Liver (tissue), 9 donors: ENCODE data around the gene REEP3. TPM values are rescaled to one million over a fixed set of nuclear protein-coding genes. Genes with fewer than 3 reads are reported as not detected.
A peak's percentile ranks its signal among the peaks of the same experiment; 100 is the strongest.

Source experiments
- DNase-seq: peaks from one replicate; pipeline ENCODE4 v3.0.0-alpha.2; 2017; ENCODE audit warnings: low spot score
- H3K27ac ChIP-seq, 2 donors: one replicate each; pipeline ENCODE4 v1.7.0; 2013; ENCODE audit warnings: inconsistent platforms in 2 of 2, low read length in 2 of 2, control low read depth in 1 of 2, low read depth in 1 of 2, mild to moderate bottlenecking in 1 of 2
- H3K27me3 ChIP-seq, 4 donors: one replicate each; pipeline versions ENCODE4 v1.6.1 to v1.7.0; 2013; ENCODE audit warnings: low read length in 3 of 4, inconsistent platforms in 1 of 4, mild to moderate bottlenecking in 1 of 4, moderate library complexity in 1 of 4; ENCODE audit not compliant: control insufficient read depth in 4 of 4, insufficient read depth in 4 of 4
- H3K36me3 ChIP-seq, 4 donors: one replicate each; pipeline versions ENCODE4 v1.6.1 to v1.7.0; 2013; ENCODE audit warnings: low read length in 3 of 4, mild to moderate bottlenecking in 3 of 4, low read depth in 1 of 4, moderate library complexity in 1 of 4; ENCODE audit not compliant: control insufficient read depth in 4 of 4, insufficient read depth in 3 of 4
- H3K4me1 ChIP-seq, 4 donors: one replicate each; pipeline versions ENCODE4 v1.6.1 to v1.7.0; 2013; ENCODE audit warnings: low read length in 3 of 4, mild to moderate bottlenecking in 3 of 4, moderate library complexity in 1 of 4; ENCODE audit not compliant: control insufficient read depth in 4 of 4, insufficient read depth in 4 of 4
- H3K4me3 ChIP-seq, 3 donors: one replicate each; pipeline versions ENCODE4 v1.6.1 to v1.7.0; 2013; ENCODE audit warnings: low read length in 3 of 3, control low read depth in 1 of 3, low read depth in 1 of 3, mild to moderate bottlenecking in 1 of 3
- H3K9ac ChIP-seq, 2 donors: one replicate each; pipeline ENCODE4 v1.7.0; 2013; ENCODE audit warnings: low read length in 2 of 2, mild to moderate bottlenecking in 2 of 2, moderate library complexity in 2 of 2, control low read depth in 1 of 2, low read depth in 1 of 2
- H3K9me3 ChIP-seq, 4 donors: one replicate each; pipeline versions ENCODE4 v1.6.1 to v1.7.0; 2013; ENCODE audit warnings: low read length in 3 of 4; ENCODE audit not compliant: control insufficient read depth in 4 of 4
- CTCF ChIP-seq: fragments of 150-350 bp; IDR thresholded peaks from 2 replicates; pipeline ENCODE4 v1.5.1; 2017; ENCODE audit warnings: improper control_type of control experiment, low read depth, low read length; ENCODE audit not compliant: missing input control
- EGR1 ChIP-seq, 2 donors: IDR thresholded peaks; 2 replicates each; pipeline ENCODE4 v1.6.1; 2016 to 2018; ENCODE audit warnings: antibody characterized with exemption in 2 of 2, low read depth in 2 of 2
- HNF4A ChIP-seq, 2 donors: conservative IDR thresholded peaks; 2 replicates each; pipeline ENCODE4 v1.6.1; 2016; ENCODE audit warnings: antibody characterized with exemption in 2 of 2, mild to moderate bottlenecking in 2 of 2
- HNF4G ChIP-seq: IDR thresholded peaks from 2 replicates; pipeline ENCODE4 v1.6.1; 2016; ENCODE audit warnings: antibody characterized with exemption
- SP1 ChIP-seq: IDR thresholded peaks from 2 replicates; pipeline ENCODE4 v1.6.1; 2018; ENCODE audit warnings: antibody characterized with exemption, mild to moderate bottlenecking
- YY1 ChIP-seq: IDR thresholded peaks from 2 replicates; pipeline ENCODE4 v1.6.1; 2016; ENCODE audit warnings: antibody characterized with exemption, mild to moderate bottlenecking
- WGBS: extraction: QIAGEN DNeasy Blood & Tissue Kit; methylation state at CpG from one replicate; pipeline ENCODE4 v1.1.7; 2013; 5-methylcytosine and 5-hydroxymethylcytosine counted together
- polyA plus RNA-seq, 2 donors: library from polyadenylated mRNA; stranded (reverse) in 1 of 2; unstranded in 1 of 2; fragments of 200-250 nt in 1 of 2; fragments of >200 nt in 1 of 2; fragmentation: Nextera tagmentation in 1 of 2; extraction: Ambion mirVana in 1 of 2; gene quantifications; one replicate each; pipeline versions ENCODE4 v1.2.1 to v1.2.3, GENCODE V29; 2013 to 2015
- total RNA-seq, 2 donors: library from RNA; depleted of rRNA; stranded (reverse); fragments of >200 nt; gene quantifications; one replicate each; pipeline ENCODE4 v1.2.3, GENCODE V29; 2014
- TF ChIP-seq, protein P1 (sequence below): IDR thresholded peaks from 2 replicates; pipeline ENCODE4 v1.6.1; 2016; ENCODE audit warnings: antibody characterized with exemption
- TF ChIP-seq, protein P2 (sequence below): IDR thresholded peaks from 2 replicates; pipeline ENCODE4 v1.6.1; 2016; ENCODE audit warnings: antibody characterized with exemption, mild to moderate bottlenecking
- donor health status: healthy.
- donor health status: healthy.
- donor health status: healthy.
- donor health status: healthy.
- donor health status: healthy.

The REEP3 gene
- total and polyA plus RNA-seq, 4 donors = 7.9 to 26.9 (median 18.2) TPM

GRCh38 chr10:63630931-63631680 is 109.9 kb downstream of the REEP3 start:
- WGBS = 20% methylated on average over 19 of the region's 19 CpGs

DNA sequence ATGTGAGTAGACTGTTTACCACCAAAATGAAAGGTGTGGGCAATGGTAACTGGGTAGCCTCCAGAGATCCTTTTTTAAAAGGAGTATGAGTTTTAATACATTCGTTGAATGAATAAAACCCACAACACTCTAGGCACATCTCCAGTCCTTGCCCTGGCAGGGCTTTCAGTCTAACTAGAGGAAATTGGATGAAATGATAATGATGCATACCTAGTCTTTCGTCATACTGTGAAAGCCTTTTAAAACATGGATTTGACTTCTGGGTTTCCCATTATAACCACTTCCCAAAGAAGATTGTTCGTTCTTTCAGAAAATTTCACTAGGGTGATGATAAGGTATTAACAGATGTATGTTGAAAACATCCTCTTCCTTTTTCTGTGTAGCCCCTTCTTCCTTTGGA is 110.8 kb downstream of the REEP3 start:
- WGBS = 49% methylated on average over 3 of the region's 3 CpGs
- TF ChIP-seq, protein P1, sequence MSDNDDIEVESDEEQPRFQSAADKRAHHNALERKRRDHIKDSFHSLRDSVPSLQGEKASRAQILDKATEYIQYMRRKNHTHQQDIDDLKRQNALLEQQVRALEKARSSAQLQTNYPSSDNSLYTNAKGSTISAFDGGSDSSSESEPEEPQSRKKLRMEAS = no peak
- TF ChIP-seq HNF4G (no peak), HNF4A (conservative IDR thresholded peaks at IDR 0.05) (no peak), EGR1 (IDR thresholded peaks at IDR 0.05; ENCODE audit: low read depth in 2 of 2) (no peak), SP1 (no peak), CTCF (no peak)
- Histone ChIP-seq H3K4me1 (peaks cover 0 to 47% (median 33%) of the 10 kb centered on the region in 4 donors), H3K4me3 (no peak overlapping the region), H3K9me3 (no peaks in the 10 kb centered on the region), H3K27me3 (no peaks in the 10 kb centered on the region), H3K36me3 (no peaks in the 10 kb centered on the region), H3K27ac (peak overlapping the region; percentile 80 to 98), H3K9ac (no peak overlapping the region)
- no peak for DNase-seq

More at GRCh38 chr10:63630931-63631680, 109.9 kb downstream of the REEP3 start:
- H3K4me1 ChIP-seq = peaks cover 0 to 47% (median 33%) of the 10 kb centered on the region in 4 donors
- H3K27me3 ChIP-seq = no peaks in the 10 kb centered on the region
- DNase-seq = no peak
- peak overlapping the region; percentile 50 to 82 for H3K9ac ChIP-seq
- no peaks in the 10 kb centered on the region for H3K9me3 ChIP-seq
- peak; percentile 64 for TF ChIP-seq YY1
- TF ChIP-seq, protein P2, sequence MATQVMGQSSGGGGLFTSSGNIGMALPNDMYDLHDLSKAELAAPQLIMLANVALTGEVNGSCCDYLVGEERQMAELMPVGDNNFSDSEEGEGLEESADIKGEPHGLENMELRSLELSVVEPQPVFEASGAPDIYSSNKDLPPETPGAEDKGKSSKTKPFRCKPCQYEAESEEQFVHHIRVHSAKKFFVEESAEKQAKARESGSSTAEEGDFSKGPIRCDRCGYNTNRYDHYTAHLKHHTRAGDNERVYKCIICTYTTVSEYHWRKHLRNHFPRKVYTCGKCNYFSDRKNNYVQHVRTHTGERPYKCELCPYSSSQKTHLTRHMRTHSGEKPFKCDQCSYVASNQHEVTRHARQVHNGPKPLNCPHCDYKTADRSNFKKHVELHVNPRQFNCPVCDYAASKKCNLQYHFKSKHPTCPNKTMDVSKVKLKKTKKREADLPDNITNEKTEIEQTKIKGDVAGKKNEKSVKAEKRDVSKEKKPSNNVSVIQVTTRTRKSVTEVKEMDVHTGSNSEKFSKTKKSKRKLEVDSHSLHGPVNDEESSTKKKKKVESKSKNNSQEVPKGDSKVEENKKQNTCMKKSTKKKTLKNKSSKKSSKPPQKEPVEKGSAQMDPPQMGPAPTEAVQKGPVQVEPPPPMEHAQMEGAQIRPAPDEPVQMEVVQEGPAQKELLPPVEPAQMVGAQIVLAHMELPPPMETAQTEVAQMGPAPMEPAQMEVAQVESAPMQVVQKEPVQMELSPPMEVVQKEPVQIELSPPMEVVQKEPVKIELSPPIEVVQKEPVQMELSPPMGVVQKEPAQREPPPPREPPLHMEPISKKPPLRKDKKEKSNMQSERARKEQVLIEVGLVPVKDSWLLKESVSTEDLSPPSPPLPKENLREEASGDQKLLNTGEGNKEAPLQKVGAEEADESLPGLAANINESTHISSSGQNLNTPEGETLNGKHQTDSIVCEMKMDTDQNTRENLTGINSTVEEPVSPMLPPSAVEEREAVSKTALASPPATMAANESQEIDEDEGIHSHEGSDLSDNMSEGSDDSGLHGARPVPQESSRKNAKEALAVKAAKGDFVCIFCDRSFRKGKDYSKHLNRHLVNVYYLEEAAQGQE = peak; percentile 4
- TF ChIP-seq HNF4A (conservative IDR thresholded peaks at IDR 0.05) = peak in 1 of 2 donors; percentile 10
- no peak for TF ChIP-seq CTCF
- no peaks in the 10 kb centered on the region for H3K36me3 ChIP-seq
- peak overlapping the region; percentile 45 to 86 (median 77) for H3K4me3 ChIP-seq
- peak overlapping the region; percentile 80 to 98 for H3K27ac ChIP-seq
